Endothelial cell of umbilical vein (primary cell): Measurements from ENCODE around the gene MAST4. TPM values are rescaled to one million over a fixed set of nuclear protein-coding genes. Genes with fewer than 3 reads are reported as not detected.
A peak's percentile ranks its signal among the peaks of the same experiment; 100 is the strongest.

ENCODE experiments used
- BruUV-seq: library from RNA; stranded (reverse); fragments of 400-500 nt; replicated peaks from 2 replicates; lab custom pipeline; 2021; lab: Mats Ljungman, UMichigan
- CTCF ChIA-PET: fragments of 300-600, 350-600 bp; sonication (Branson Sonifier 250); formaldehyde crosslinking; loops from one replicate; lab custom pipeline; 2021; ENCODE audit warnings: antibody characterized with exemption, inconsistent platforms; lab: Charles Lee
- POLR2A ChIA-PET: fragments of 300-600, 350-600 bp; sonication (Branson Sonifier 250); formaldehyde crosslinking; loops from one replicate; lab custom pipeline; 2021; ENCODE audit warnings: antibody characterized with exemption, inconsistent platforms; lab: Charles Lee
- DNase-seq: peaks from one replicate; pipeline ENCODE4 v3.0.0-alpha.2; 2011; ENCODE audit warnings: low read depth, low spot score
- FAIRE-seq: peaks from 2 replicates; lab custom pipeline; 2011; peaks lifted over from hg19 to GRCh38; lab: Jason Lieb, UNC
- H2AFZ ChIP-seq: 2 replicates; pipeline ENCODE4 v1.6.0; 2012; ENCODE audit warnings: low read depth, low read length, control low read depth, inconsistent platforms
- H3K27ac ChIP-seq: 2 replicates; pipeline ENCODE4 v1.5.1; 2011; ENCODE audit warnings: low read depth, mild to moderate bottlenecking, control low read depth, low read length, moderate library complexity; ENCODE audit not compliant: insufficient read depth
- H3K27me3 ChIP-seq, 2 experiments: 2 replicates each; pipeline versions ENCODE4 v1.6.0 to v1.6.1; 2011; ENCODE audit warnings: low read length in 2 of 2, mixed read lengths in 1 of 2; ENCODE audit not compliant: control insufficient read depth in 2 of 2, insufficient read depth in 2 of 2
- H3K36me3 ChIP-seq, 2 experiments: 2 replicates in 1 of 2; 3 replicates in 1 of 2; pipeline ENCODE4 v1.5.1; 2011; ENCODE audit warnings: low read length in 2 of 2, mild to moderate bottlenecking in 1 of 2, moderate library complexity in 1 of 2; ENCODE audit not compliant: control insufficient read depth in 2 of 2, insufficient read depth in 2 of 2; ENCODE audit errors: extremely low read depth in 1 of 2
- H3K4me1 ChIP-seq: 3 replicates; pipeline ENCODE4 v1.5.1; 2011; ENCODE audit warnings: mild to moderate bottlenecking, low read length; ENCODE audit not compliant: control insufficient read depth, insufficient read depth; ENCODE audit errors: extremely low read depth
- H3K4me2 ChIP-seq: 2 replicates; pipeline ENCODE4 v1.6.1; 2011; ENCODE audit warnings: low read length, control low read depth, mixed read lengths; ENCODE audit not compliant: insufficient read depth
- H3K4me3 ChIP-seq, 3 experiments: fragments of 200-600 bp in 1 of 3; sonication (generic), shearing (Covaris generic) in 1 of 3; replicated peaks in 1 of 3; 2 replicates each; pipeline ENCODE4 v1.5.1; 2011 to 2016; ENCODE audit warnings: control low read depth in 3 of 3, low read length in 3 of 3, mild to moderate bottlenecking in 2 of 3, inconsistent platforms in 1 of 3, low read depth in 1 of 3, moderate library complexity in 1 of 3; ENCODE audit not compliant: insufficient read depth in 1 of 3
- H3K79me2 ChIP-seq: 2 replicates; pipeline ENCODE4 v1.6.0; 2012; ENCODE audit warnings: low read length, inconsistent platforms; ENCODE audit not compliant: control insufficient read depth, insufficient read depth
- H3K9ac ChIP-seq: replicated peaks from 2 replicates; pipeline ENCODE3; 2011; ENCODE audit warnings: low read length, control low read depth; ENCODE audit not compliant: insufficient read depth; ENCODE audit errors: extremely low read depth
- H3K9me1 ChIP-seq: replicated peaks from 3 replicates; pipeline ENCODE4 v1.6.0; 2011; ENCODE audit warnings: mild to moderate bottlenecking, low read length; ENCODE audit not compliant: control insufficient read depth, insufficient read depth; ENCODE audit errors: extremely low read depth
- H3K9me3 ChIP-seq: replicated peaks from 2 replicates; pipeline ENCODE4 v1.5.1; 2012; ENCODE audit warnings: low read length, inconsistent platforms; ENCODE audit not compliant: control insufficient read depth, insufficient read depth
- H4K20me1 ChIP-seq: replicated peaks from 2 replicates; pipeline ENCODE3; 2011; ENCODE audit warnings: mild to moderate bottlenecking, low read length; ENCODE audit not compliant: control insufficient read depth, insufficient read depth; ENCODE audit errors: extremely low read depth
- POLR2AphosphoS5 ChIP-seq: IDR thresholded peaks from 2 replicates; pipeline ENCODE4 v1.6.1; 2012; ENCODE audit warnings: low read depth, mild to moderate bottlenecking, control low read depth, low read length, moderate library complexity; ENCODE audit not compliant: insufficient read depth
- dilution Hi-C: fragments of 300-500 bp; cut with MboI; formaldehyde crosslinking; loops from one replicate; pipeline ENCODE4 v1.15.0; 2019; ENCODE audit warnings: low sequenced_read_pairs; ENCODE audit not compliant: extremely low pct_ligation_motif_present
- intact Hi-C: fragments of 100-400 bp; cut with micrococcal nuclease; formaldehyde crosslinking; loops from one replicate; pipeline ENCODE4 v1.10.0; 2022
- polyA plus RNA-seq, 4 experiments: library from polyadenylated mRNA; depleted of rRNA in 3 of 4; stranded (reverse) in 3 of 4; unstranded in 1 of 4; fragments of >200 nt; gene quantifications; 2 replicates each; pipeline versions ENCODE4 v1.2.1 to v1.2.3, GENCODE V29; 2011 to 2012; ENCODE audit warnings: missing spikeins in 1 of 4
- total RNA-seq: library from RNA; stranded (reverse); gene quantifications from 2 replicates; pipeline ENCODE4 v1.2.3, GENCODE V29; 2021

Gene MAST4
- total and polyA plus RNA-seq, 2 donors (not counting 3 experiments of a cell fraction or from before 2014, with no cell fraction given): 40.2 to 116 TPM

DNA sequence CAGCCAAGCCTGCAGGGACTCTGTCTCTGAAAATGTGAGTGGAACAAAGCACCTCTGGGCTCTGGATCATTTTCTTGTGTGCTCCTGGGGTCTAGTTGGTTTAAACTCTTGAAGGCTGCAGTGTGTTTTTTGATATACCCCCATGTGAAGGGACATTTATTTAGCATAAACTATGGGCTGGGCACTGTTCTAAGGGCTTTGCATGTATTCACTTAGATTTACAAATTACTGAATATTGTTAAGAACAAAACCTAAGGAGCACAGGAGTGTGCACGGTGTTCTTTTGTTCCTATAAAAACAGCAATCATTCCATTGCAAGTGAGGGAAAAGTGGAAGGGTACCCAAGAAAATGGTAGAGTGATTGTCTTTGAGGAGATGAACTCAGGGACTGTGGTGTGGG is 620.4 kb downstream of the MAST4 start:
- no peak for TF ChIP-seq POLR2AphosphoS5
- Histone ChIP-seq H3K27me3 (no peaks in the 10 kb centered on the region), H3K9me3 (no peaks in the 10 kb centered on the region), H3K79me2 (no peaks in the 10 kb centered on the region), H2AFZ (no peak overlapping the region), H4K20me1 (no peaks in the 10 kb centered on the region), H3K27ac (no peak overlapping the region), H3K9me1 (no peaks in the 10 kb centered on the region), H3K36me3 (no peaks in the 10 kb centered on the region), H3K4me2 (peak overlapping the region; percentile 85), H3K4me1 (peaks cover 17% of the 10 kb centered on the region), H3K9ac (no peak overlapping the region), H3K4me3 (no peak overlapping the region)
- POLR2A ChIA-PET: no interaction called here
- intact Hi-C loops: no loop called here
- CTCF ChIA-PET: interaction anchor here (2.0 kb wide), 1 partner anchor 1036 kb away, joined by 8 read pairs; no protein-coding TSS in a partner anchor
- dilution Hi-C loops: no loop called here
- DNase-seq: no peak
- FAIRE-seq: peak; percentile 47
- BruUV-seq: no TSS peak
